HG03025 (cell line): ENCODE measurements around the gene TENM4.

Source experiments
- ATAC-seq: cut with Tn5 transposase; IDR thresholded peaks from one replicate; pipeline ENCODE4 v1.9.1; 2021; ENCODE audit warnings: mild to moderate bottlenecking, moderate library complexity; ENCODE audit not compliant: unreplicated experiment, low FRiP score

TENM4 gene

DNA sequence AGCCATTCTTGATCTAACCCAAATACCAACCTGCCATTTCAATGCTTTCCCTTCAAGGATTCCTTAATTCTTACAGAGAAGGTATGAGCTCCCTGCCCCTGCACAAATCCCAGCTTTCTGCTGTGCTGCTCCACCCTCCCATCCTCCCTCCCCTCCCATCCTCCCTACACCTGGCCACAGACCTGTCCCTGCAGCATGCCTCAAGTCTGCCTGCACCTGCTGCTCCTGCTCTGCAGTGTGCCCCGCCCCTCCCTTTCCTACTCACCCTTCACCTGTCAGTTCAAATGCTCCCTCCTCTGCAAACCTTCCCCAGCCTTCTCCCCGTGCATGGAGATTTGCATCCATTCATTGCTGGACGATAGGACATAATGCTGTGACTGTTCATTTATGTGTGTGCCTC, 726.3 kb downstream of the TENM4 start:
- ATAC-seq, result no peak

DNA sequence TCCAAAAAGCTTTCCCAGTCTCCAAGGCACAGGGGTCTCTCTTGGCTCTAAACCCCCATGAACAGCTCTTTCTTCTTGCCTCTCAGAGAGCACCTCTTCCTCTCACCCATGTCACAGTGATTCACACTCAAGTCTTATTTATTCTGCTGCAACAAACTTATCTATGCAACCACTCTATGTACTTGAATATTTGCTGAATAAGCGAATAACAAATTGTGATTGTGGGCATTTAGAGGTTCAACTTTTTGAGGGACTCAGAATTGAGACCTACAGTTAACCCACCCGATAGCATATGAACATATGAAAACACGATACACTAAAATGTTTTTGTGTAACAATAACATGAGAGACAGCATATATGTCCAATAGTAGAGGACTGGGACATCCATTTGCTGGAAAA, 729.1 kb downstream of the TENM4 start:
- no peak for ATAC-seq

DNA sequence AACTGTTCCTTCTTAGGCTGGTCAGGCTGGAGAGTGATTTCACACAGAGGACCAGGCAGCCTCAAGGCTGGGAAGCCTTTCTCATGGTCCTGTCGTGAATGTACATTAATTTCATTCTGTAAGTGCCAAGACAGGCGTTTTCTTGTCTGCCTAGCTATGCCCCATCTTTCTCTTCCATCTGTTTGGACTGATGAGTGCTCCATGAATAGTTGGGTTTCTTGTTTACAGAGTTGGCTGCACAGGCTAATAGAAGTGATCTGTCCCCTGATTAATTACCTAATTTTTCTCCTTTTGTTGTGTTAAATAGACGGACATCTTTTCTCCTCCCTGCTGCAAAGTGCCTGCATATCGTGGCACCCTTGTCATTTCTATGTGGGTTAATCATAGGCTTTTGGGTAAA, 730.4 kb downstream of the TENM4 start:
- no peak for ATAC-seq

DNA sequence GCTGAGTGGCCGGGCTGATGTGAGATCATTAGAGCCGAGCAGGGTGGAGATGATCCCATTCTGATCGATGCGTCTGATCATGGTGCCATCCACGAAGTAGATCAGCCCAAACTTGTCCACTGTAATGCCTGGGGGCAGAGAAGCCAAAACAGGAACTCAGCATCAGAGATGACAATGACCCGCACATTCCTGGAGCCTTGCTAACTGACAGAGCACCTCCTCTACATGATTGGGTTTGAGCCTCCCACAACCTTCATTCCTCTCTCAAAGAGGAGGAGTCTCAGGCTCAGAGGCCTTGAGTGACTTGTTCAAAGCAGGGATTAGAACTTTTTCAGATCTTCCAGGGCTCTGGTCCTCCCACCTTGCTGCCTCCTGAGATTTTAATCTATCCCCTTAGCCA, 732.4 kb downstream of the TENM4 start:
- no peak for ATAC-seq

DNA sequence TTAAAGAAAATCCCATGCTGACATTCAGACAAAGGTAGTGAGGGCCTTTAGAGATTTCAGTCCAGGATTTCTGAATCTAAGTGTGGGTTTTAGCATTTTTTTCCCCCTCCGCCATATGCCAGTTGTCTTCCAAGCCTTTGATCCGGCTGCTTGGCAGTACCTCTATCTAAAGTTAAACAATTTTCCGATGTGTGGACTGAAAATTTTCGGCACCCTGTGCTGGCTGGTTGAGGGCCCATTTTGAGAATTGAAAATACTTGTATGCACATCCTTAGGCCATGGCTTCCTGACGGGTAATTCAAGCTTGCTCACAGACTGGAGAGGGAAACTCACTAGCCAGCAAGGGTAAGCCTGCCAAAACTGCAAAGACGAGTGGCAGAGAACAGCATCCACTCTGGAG, 734.3 kb downstream of the TENM4 start:
- no peak for ATAC-seq

DNA sequence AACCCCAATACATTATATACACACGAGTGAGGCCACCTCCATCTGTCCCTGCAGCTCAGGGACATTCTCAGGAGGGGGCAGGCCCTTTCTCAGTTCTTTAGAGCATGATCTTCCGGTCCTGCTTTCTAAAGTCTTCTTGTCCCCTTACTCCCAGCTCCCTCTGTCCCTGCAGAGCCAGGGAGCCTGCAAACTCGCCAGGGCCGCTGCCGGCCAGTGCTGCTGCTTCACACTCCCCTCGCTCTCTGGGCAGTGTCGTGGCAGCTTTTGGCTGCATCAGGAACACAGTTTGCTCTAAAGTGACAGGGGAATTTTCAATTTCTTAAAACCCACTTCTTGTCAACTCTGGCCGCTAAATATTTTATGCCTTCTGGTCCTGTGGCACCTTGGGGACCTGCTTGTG, 736.0 kb downstream of the TENM4 start:
- no peak for ATAC-seq

DNA sequence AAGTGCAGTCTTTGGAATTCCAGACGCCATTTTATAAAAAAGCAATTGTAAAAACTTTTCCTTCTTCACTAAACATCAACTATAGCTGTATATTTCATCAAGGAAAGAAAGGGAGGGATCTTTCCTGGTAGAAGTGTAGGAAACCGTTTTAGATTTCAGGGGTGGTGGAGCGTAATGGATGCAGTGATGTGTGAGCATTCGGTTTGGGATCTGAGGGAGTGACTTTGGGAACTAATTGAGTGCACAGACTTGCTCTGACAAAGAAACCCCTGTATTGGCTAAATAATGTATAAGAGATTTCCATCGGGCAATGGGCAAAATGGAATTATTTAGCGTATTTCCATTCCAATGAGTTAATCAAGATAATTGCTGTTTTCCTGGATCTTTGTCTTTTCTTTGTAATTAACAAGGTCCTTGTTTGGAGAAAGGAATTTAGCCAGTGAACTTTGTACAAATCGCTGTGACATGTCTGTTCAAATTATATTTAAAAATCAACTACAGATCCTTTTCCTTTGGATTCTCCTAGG, 741.2 kb downstream of the TENM4 start:
- no peak for ATAC-seq

DNA sequence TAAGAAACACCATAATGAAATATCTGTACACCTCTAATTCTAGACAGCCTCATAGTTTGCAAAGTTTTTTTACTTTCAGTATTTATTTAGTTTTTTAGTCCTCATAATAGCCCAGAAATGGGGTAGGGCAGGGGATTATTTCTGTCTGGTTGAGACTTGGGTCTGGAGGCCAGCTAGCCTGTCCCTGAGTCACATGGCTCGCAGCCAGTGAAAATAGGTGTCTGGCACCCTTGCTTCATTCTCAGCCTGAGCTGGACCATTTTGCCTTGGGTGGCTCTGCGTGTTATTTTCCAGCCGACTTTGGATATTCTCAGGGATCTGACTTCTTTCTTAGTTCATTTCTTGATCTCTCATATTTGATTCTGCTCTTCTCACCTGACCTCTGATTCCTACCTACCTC, 742.2 kb downstream of the TENM4 start:
- ATAC-seq, result no peak

DNA sequence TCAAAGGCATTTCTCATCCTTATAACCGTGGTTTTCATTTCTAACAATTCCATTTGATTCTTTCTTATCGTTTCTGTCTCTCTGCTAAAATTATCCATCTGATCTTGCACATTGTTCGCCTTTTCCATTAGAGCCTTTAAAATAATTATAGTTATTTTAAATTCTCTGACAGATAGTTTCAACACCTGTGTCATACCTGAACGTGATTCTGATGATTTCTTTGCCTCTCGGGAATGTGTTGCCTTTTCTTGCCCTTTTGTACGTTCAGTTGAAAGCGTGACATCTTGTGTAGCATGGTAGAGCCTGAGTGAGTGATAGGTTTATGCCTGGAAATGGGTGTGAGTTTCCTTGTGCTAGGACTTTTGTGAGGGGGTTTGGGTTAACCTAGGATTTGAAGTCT, 744.7 kb downstream of the TENM4 start:
- no peak for ATAC-seq

DNA sequence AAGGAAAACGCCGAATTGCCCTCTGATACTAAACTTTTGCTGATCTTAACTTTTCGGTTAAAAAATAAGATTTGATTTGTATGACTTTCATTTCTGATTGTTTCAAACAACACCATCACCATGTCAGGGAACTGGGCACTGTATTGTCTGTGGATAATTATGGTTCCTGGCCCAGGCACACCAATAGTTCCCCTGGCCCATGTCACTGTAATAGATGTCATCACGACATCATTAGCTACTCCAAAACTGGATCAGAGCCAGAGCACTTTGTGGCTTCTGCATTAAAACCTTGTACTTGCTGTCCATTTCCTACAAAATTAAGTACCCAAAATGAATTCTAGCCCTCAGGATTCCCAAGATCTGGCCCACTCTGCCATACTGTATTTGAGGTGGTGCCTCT, 746.7 kb downstream of the TENM4 start:
- ATAC-seq, result no peak

DNA sequence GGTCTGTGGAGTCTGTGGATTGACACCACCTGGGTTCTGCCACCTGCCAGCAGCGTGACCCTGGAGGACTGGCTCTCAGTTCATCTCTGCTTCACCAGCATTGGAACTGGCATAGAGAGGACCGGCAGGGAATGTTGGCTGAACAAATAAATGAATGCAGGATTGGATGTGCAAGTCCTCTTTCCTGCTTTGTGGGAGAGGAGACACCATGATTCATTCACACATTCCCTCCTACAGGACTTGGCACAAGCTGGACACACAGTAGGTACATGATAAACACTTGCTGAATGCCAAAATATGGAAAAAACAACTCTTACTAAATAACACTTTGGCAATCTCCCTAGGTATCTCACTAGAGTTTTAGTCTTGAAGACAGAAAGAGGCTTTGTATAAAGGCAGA, 749.6 kb downstream of the TENM4 start:
- no peak for ATAC-seq

DNA sequence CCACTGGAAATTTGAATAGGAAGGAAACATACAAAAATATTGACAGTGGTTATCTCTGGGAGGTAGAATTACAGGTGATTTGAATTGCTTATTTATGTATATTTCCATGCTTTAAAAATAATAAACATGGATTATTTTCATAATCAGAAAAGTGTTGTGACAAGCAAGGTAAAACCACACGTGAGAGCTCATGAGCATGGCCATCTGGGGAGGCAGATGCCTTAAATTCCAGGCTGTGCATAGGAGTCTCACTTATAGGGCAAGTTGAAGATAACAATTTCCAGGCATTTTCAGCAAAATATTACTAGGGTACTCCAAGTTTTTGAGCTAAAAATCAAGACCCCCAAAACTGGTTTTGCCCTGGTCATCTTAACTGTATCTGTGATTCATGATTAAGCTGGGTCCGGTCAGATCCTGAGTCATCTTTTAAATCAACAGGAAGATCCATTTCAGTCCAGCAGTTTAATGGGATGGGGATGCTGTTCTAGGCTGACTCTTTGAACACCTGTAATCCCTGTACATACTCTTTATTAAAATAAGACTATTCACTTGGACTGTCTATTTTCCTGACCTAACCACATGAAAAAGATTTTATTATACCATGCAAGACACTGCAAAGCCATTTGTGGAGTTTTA, 750.4 kb downstream of the TENM4 start:
- ATAC-seq, result no peak

DNA sequence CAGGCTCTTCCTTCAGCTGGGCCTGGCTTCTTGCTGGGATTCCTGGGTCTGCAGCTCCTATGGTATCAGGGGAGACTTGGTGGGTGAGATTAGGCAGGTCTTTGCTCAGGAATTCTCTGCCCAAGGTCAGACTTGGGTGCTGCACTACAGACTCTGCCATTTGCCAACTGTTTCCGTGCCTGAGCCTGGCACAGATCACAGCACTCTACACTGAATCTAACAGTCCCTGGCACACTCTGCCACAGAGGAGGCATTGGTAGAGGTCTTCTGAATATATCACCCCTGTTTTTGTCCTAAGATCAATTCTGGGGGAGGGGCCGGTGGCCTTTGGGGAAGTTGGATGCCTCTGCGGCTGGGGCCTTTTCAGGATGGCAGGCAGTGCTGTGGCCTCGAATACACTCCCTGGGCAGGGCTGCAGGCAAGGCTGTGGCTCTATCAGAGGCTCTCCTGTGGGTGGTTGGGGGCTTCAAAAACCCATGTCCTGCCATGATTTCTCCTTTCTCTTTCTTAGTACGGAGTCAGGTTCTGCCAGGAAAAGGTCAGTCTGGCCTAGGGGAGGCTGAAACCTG, 751.2 kb downstream of the TENM4 start:
- ATAC-seq, result no peak

DNA sequence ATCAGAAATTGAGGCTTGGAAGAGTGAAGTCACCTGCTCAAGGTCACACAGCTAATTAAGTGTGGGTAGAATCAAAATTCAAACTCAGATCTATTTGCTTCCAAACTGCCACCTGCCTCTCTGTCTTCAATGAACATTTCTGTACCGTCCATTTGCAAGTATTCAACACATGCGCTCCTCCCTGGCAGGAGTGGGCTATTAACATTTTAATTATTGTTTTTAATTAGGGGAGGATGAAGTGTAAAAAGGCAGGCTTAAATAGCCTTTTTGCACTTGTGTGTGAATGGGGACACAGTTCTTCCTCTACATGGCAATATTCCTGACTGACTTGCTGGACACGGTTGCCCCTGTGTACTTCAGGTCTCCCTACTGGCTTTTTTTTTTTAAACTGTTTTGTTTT, 751.7 kb downstream of the TENM4 start:
- ATAC-seq, result no peak

DNA sequence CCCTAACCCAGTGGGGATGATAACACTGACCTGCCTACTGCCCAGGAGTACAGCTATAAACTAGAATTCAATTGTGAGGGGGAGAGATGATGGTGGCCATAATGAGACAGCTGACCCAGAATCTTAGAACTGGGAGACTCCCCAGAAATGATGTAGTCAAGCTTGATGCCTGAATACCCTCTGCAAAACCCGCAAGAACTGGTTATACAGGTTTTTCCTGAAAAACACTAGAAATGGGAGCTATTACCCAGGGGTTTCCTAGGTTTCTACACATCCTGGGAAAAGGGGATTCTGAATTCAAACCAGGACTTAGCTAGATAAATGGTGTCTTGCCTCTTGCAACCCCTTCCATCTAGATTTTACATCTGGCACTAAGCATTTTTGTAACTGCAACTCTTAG, 752.4 kb downstream of the TENM4 start:
- ATAC-seq, result no peak

DNA sequence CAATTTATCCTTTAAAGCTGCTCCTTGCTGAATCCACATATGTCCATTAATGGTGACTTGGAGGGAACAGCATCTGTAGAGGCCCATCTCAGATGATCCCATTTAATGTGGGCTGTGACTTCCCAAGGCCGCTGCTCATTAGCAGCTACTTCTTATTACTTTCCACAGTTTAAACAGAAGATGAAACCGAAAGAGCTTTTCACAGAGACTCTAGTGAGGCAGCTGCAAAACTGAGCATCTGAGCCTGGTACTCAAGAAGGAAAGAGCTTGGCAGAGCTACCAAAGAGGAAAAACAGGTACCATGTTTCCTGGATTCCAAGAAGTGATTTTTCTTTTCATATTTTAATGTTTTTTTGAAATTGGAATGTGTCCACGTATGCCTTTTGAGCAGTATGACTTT, 755.7 kb downstream of the TENM4 start:
- ATAC-seq, result no peak

DNA sequence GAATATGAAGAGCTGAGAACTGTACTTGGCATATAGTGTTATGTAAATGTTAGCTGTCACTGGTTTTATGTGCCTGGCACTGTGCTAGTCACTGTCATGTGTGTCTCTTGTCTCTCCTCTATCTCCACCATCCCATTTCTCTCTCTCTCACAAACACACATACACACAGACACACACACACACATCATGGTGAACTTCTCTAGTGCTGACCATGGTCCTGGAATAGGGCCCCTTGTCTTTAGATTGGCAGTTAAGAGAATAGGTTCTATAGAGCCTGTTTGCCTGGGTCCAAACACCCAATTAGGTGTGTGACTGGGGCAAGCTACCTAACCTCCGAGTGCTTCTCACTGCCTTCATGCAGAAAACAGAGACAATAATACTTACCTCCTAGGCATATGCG, 756.5 kb downstream of the TENM4 start:
- no peak for ATAC-seq

DNA sequence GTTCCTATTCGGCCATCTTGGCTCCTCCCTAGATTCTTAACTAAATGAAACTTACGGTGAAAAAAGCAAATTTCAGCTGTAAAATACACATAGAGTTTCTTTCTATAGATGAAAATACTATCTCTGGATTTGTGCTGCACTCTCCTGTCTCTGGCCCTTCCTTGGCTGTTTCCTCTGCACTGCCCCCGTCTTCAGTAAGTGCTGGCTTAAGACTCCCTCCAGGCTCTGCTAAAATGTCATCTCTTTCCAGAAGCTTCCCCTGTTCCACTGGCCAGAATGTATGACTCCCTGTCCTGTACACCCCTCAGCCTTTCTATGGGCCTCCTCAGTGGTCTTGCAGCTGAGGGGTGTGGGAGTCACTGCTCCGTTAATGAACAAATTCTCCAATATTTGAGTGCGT, 757.1 kb downstream of the TENM4 start:
- ATAC-seq, result no peak

DNA sequence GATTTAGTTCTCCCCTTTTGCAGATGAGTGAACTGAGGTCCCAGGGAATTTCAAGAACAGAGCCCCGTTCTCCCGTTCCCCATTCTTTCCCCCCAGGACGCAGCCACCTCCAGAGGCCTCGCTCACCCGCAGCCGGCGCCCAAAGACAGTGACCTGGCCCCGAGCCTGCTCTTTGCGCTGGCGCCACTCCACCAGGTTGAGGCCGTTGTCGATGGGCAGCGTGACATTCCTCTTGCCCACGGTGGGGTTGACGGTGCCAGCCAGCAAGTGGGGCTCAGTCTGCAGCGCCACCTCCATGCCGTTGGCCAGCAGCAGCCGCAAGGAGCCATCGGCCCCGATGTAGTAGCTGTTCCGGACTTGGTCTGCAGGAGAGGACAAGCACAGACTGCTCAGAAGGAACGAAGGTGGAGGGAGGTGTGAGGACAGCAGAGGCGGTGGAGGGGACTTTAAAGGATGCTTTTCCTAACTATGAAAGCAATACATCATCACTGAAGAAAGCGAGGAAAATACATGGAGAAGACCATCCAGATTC, 764.7 kb downstream of the TENM4 start:
- no peak for ATAC-seq

DNA sequence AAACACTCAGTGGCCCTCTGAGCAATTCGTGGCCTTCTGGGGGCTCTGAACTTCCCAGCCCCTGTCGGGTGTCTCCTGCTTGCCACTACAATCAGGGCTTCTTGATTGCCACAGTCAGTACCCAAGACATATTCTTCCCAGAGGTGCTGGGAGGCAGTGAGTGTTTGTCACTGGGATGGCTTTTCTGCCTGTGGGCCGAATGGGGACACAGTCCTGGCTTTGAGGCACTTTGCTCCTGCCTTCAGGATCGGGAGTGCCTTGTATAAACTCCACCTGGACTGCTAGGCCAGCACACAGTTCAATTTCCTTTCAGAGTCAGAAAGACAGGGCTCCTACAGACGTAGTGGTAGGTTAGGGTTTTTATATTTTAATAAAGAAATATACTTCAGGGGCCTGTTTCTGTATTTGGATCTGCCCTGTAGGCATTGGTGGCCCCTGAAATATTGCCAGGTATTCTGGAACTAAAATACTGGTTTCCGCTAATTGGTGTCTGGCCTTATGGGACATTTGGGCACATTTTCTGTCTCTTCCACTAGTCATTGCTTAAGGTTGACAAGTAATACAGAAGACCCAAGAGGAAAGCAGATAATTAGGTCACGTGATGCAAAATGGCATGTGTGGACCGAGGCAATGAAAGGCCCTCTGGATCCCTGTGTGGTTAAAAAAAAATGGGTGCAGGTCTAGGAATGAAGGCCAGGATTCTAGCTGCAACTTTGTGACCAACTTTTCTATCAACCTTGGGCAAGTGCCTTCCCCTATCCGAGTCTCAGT, 767.8 kb downstream of the TENM4 start:
- ATAC-seq, result no peak

DNA sequence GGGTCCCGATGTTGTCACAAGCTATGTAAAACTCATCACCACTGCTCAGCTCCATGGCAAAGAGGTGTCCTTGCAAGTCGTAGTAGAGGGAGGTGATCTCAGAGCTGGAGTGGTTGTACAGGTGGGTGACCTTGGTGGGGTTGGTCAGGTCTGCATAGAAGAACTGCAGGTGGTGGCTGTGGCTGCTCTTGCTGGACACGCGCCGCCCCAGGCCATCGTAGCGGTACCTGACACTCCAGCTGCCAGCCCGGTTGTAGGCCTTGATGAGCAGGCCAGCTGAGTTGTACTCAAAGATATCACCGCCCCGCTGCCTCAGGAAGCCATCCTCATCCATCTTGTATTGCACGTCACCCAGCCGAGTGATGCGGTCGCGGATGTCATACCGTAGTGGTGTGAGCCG, 771.6 kb downstream of the TENM4 start:
- ATAC-seq, result no peak

DNA sequence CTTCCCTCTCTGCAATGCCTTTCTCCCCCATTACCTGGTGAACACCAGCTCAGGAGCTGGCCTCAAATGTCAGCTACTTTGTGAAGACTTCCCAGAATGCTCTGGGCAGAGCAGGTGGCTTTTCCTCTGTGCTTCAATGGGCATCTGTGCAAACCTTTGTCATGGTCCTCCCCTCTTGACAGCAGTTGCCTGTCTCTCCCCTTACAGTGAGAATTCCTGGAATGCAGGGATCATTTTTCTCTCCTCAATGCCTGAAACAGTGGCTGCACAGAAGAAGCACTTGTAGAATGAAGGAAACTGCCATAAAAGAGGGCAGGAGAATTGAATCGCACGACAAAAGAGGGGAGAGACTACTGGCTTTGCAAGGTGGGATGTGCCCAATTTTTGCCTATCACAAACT, 773.4 kb downstream of the TENM4 start:
- ATAC-seq, result no peak
